ENCODE results near the gene C1orf115.

- TF ChIP-seq POLR2A (IDR thresholded peaks at IDR 0.05), result no peak
- TF ChIP-seq, protein P1, sequence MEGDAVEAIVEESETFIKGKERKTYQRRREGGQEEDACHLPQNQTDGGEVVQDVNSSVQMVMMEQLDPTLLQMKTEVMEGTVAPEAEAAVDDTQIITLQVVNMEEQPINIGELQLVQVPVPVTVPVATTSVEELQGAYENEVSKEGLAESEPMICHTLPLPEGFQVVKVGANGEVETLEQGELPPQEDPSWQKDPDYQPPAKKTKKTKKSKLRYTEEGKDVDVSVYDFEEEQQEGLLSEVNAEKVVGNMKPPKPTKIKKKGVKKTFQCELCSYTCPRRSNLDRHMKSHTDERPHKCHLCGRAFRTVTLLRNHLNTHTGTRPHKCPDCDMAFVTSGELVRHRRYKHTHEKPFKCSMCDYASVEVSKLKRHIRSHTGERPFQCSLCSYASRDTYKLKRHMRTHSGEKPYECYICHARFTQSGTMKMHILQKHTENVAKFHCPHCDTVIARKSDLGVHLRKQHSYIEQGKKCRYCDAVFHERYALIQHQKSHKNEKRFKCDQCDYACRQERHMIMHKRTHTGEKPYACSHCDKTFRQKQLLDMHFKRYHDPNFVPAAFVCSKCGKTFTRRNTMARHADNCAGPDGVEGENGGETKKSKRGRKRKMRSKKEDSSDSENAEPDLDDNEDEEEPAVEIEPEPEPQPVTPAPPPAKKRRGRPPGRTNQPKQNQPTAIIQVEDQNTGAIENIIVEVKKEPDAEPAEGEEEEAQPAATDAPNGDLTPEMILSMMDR (IDR thresholded peaks at IDR 0.05 in 4 of 5, conservative IDR thresholded peaks at IDR 0.05 in 1 of 5), result no peak
Observed at GRCh38 chr1:220696863-220697231, 6.7 kb downstream of the C1orf115 start.

All from gastrocnemius medialis (tissue), 4 donors.